ENCODE measurements around the gene TSPO. TPM values are rescaled to one million over a fixed set of nuclear protein-coding genes. Genes with fewer than 3 reads are reported as not detected.

The TSPO gene
- total RNA-seq, 1 donor from 2014 or later: 0.79 TPM

DNA sequence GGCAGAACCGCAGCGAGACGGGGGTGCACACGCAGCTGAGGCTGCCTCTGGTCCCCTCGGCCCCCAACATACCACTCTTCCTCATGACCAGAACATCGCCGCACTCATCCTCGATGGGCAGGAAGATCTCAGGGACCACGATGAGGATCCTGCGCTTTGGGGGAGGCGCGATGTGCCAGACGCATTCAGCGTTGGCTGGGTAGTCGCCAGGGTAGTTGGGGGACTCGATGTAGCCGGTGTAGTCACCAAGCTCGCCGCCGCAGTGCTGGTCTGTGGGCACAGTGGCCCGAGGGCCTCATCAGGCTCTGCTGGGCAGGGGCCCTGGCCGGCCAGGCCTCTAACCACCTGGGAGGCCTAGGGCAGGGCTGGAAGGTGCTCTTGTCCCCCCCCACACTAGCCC lies 58.6 kb downstream of the TSPO start:
- Mint-ChIP-seq H3K4me1 (ENCODE audit: low read depth) (no peaks in the 10 kb centered on the region), H3K9me3 (ENCODE audit: low read depth) (no peaks in the 10 kb centered on the region), H3K4me3 (ENCODE audit: low read depth) (no peak overlapping the region), H3K27ac (no peak overlapping the region), H3K27me3 (peaks cover 13% of the 10 kb centered on the region), H3K36me3 (ENCODE audit: insufficient read depth) (no peaks in the 10 kb centered on the region)
- DNase-seq (ENCODE audit: low spot score, unreplicated experiment): no peak
- no peak for TF ChIP-seq CTCF (IDR thresholded peaks at IDR 0.05; ENCODE audit: unreplicated experiment)

DNA sequence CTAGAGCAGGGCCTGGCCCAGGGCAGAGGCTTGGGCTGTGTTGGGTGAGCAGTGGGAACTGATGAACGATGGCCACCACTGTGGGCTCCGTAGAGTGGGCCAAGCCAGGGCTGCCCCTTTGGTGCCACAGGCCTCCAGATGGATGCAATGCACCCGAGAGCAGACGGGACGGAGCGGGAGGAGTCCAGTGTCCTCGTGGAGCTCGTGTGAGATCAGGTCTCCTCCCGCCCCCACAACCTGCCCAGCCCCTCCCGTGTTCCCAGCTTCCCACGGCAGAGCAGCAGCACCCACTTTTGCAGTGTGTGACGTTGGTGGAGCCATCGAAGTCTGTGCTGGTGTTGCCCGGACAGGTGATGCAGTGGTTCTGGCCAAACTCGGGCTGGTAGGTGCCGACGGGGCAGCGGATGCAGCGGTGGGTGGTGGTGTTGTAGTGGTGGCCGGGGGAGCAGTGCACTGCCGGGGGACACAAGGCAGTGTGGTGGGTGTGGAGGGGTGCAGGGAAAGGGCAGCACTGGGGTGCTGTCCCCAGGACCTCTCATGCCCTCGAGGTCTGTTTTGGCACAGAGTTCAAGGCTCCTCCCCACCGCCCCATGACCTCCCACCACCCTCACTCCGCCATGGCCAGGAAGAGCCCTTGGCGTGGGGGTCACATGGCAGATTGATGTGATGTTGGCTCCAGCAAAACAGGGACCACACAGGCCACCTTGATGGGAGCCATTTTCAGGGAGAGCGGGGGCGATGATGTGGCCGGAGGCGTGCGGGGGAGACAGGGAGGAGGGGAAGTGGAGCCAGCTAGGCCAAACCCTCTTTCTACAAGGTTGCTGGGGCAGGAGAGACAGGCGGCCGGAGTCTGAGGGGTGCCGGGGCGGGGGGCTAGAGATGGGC lies 59.5 kb downstream of the TSPO start:
- Mint-ChIP-seq H3K4me1 (ENCODE audit: low read depth) (no peaks in the 10 kb centered on the region), H3K27me3 (peaks cover 21% of the 10 kb centered on the region), H3K27ac (no peak overlapping the region), H3K4me3 (ENCODE audit: low read depth) (no peak overlapping the region), H3K36me3 (ENCODE audit: insufficient read depth) (no peaks in the 10 kb centered on the region), H3K9me3 (ENCODE audit: low read depth) (no peaks in the 10 kb centered on the region)
- TF ChIP-seq CTCF (IDR thresholded peaks at IDR 0.05; ENCODE audit: unreplicated experiment): no peak
- no peak for DNase-seq (ENCODE audit: low spot score, unreplicated experiment)

DNA sequence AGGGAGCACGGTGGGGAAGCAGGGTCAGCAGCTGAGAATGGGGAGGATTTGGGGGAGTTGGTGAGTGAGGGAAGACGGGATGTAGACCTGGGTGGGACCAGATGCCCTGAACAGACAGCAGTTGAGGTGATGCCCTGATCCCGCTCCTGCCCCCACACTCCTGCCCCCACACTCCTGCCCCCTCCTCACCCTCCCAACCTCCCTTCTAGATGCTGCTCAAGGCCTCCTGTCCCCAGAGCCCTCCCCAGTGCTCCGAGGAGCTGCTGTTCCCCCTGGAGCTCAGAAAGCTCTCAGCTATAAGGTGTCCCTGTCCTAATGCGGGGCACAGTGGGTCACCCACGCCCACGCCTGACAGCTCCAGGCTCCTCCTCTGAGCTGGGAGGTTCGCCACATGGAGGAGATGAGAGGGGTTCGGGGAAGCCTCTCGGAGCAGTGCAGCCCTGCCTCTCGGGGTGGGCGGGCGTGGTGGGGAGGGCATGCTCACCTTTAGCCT lies 60.6 kb downstream of the TSPO start:
- H3K27ac Mint-ChIP-seq: no peak overlapping the region
- no peaks in the 10 kb centered on the region for H3K36me3 Mint-ChIP-seq (ENCODE audit: insufficient read depth)
- H3K9me3 Mint-ChIP-seq (ENCODE audit: low read depth): no peaks in the 10 kb centered on the region
- H3K4me1 Mint-ChIP-seq (ENCODE audit: low read depth): no peaks in the 10 kb centered on the region
- no peak for DNase-seq (ENCODE audit: low spot score, unreplicated experiment)
- TF ChIP-seq CTCF (IDR thresholded peaks at IDR 0.05; ENCODE audit: unreplicated experiment): no peak
- peaks cover 24% of the 10 kb centered on the region for H3K27me3 Mint-ChIP-seq
- H3K4me3 Mint-ChIP-seq (ENCODE audit: low read depth): no peak overlapping the region

GRCh38 chr22:43212434-43212952 lies 61.1 kb downstream of the TSPO start:
- DNase-seq (ENCODE audit: low spot score, unreplicated experiment): no peak
- Mint-ChIP-seq H3K36me3 (ENCODE audit: insufficient read depth) (no peaks in the 10 kb centered on the region), H3K27me3 (peaks cover 29% of the 10 kb centered on the region), H3K9me3 (ENCODE audit: low read depth) (no peaks in the 10 kb centered on the region), H3K4me3 (ENCODE audit: low read depth) (no peak overlapping the region), H3K4me1 (ENCODE audit: low read depth) (no peaks in the 10 kb centered on the region), H3K27ac (no peak overlapping the region)
- no peak for TF ChIP-seq CTCF (IDR thresholded peaks at IDR 0.05; ENCODE audit: unreplicated experiment)

Other genes with a start within 250 kb of the TSPO start
- gene PACSIN2, start 136.4 kb upstream of the TSPO start, total RNA-seq: 53.9 and 61.0 TPM in 2 replicates
- gene TTLL1, start 62.2 kb upstream of the TSPO start, total RNA-seq: 11.9 and 12.4 TPM in 2 replicates
- 1.7 and 1.9 TPM in 2 replicates for gene BIK, start 40.8 kb upstream of the TSPO start, total RNA-seq
- 20.4 and 24.0 TPM in 2 replicates for gene MCAT, start 8.2 kb upstream of the TSPO start, total RNA-seq
- 40.9 and 43.9 TPM in 2 replicates for gene TTLL12, start 35.6 kb downstream of the TSPO start, total RNA-seq
- gene SCUBE1, start 191.8 kb downstream of the TSPO start, total RNA-seq: 4.5 and 9.1 TPM in 2 replicates